Measurements from ENCODE around the gene HOXA11.

The HOXA11 gene

GRCh38 chr7:27147199-27148030, 37.6 kb downstream of the HOXA11 start, which contains the start of gene HOXA6:
Gene HOXA6, minus strand, starts transcription at chr7:27147774. Its CDS starts 25 bp downstream, at chr7:27147749.
- DNase-seq (ENCODE audit: low read depth in 2 of 2): no peak

- DNase-seq (ENCODE audit: low read depth in 2 of 2): no peak
These were observed 38.4 kb downstream of the HOXA11 start for GRCh38 chr7:27146491-27147198.

GRCh38 chr7:27145914-27146412, 39.1 kb downstream of the HOXA11 start:
- no peak for DNase-seq (ENCODE audit: low read depth in 2 of 2)

GRCh38 chr7:27145165-27145913, 39.7 kb downstream of the HOXA11 start:
- no peak for DNase-seq (ENCODE audit: low read depth in 2 of 2)

- DNase-seq (ENCODE audit: low read depth in 2 of 2): no peak
These were observed 40.3 kb downstream of the HOXA11 start for GRCh38 chr7:27144781-27145164.

- DNase-seq (ENCODE audit: low read depth in 2 of 2): no peak
These were observed 40.9 kb downstream of the HOXA11 start for GRCh38 chr7:27143950-27144780.

DNA sequence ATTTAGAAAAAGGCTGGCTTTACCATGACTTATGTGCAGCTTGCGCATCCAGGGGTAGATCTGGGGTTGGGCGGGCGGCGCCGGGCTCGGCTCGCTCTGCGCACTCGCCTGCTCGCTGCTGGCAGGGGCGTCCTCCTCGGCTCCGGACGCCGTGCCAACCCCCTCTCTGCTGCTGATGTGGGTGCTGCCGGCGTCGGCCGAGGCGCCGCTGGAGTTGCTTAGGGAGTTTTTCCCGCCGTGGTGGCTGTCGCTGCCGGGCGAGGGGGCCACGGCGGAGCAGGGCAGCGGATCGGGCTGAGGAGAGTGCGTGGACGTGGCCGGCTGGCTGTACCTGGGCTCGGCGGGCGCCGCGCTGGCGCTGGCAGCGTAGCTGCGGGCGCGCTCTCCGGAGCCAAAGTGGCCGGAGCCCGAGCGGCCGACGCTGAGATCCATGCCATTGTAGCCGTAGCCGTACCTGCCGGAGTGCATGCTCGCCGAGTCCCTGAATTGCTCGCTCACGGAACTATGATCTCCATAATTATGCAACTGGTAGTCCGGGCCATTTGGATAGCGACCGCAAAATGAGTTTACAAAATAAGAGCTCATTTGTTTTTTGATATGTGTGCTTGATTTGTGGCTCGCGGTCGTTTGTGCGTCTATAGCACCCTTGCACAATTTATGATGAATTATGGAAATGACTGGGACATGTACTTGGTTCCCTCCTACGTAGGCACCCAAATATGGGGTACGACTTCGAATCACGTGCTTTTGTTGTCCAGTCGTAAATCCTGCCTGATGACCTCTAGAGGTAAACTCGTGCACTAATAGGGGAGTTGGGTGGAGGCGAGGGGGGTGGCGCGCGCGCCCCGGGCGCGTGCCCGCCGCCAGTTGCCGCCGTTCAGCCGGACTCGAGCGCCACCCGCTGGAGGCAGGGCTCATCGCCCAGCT, 41.7 kb downstream of the HOXA11 start, which contains the start of gene HOXA5:
HOXA5 (minus strand) TSS at position 659 of the 927 bp plus-strand sequence; CDS start at position 585, 74 bp downstream.
- DNase-seq (ENCODE audit: low read depth in 2 of 2): no peak

DNA sequence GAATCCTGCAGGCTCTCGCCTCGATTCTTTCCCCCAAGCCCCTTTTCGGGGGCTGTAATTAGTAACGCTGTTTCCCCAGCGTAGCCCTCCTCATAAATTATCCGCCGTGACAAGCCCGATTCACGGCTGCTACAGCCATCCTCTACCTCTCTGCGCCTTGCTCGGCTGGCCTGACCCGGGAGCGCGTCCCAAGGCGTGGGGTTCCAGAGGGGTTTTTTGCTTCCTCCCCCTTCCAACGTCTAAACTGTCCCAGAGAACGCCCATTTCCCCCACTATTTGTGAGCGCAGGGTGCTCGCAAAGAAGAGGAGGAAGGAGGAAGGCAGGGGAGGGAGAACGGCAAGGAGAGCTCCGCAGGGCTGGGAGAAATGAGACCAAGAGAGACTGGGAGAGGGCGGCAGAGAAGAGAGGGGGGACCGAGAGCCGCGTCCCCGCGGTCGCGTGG, 42.4 kb downstream of the HOXA11 start:
- DNase-seq (ENCODE audit: low read depth in 2 of 2): no peak

DNA sequence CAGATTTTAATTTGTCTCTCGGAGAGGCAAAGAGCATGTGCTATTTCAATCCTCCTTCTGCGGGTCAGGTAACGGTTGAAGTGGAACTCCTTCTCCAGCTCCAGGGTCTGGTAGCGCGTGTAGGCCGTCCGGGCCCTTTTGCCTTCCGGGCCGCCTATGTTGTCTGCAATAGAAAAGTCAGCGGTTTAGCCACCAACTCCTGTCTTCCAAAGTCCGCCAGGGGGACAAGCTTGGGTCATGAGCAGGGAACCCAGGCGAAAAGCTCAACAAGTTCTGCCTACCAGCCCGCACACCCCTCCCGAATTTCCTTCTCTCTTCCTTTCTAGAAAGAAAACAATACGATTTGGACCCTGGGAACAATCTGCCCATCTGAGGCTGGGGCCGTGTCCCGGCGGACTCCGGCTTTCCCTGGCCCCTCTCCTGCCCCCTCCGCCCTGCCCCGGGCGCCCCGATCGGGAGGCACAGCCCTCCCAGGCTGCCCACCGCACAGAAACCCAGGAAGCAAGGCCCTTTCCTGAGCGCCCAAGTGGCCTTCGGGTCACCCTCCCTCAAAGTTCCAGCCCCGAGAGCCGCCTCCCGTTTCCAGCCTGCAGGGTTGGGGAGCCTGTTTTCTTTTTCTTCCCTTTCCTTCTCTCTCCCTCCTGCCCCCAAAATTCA, 43.0 kb downstream of the HOXA11 start:
- no peak for DNase-seq (ENCODE audit: low read depth in 2 of 2)

- DNase-seq (ENCODE audit: low read depth in 2 of 2): no peak
These were observed 43.7 kb downstream of the HOXA11 start for GRCh38 chr7:27141137-27141922.

GRCh38 chr7:27140126-27140857, 44.7 kb downstream of the HOXA11 start:
- no peak for DNase-seq (ENCODE audit: low read depth in 2 of 2)

DNA sequence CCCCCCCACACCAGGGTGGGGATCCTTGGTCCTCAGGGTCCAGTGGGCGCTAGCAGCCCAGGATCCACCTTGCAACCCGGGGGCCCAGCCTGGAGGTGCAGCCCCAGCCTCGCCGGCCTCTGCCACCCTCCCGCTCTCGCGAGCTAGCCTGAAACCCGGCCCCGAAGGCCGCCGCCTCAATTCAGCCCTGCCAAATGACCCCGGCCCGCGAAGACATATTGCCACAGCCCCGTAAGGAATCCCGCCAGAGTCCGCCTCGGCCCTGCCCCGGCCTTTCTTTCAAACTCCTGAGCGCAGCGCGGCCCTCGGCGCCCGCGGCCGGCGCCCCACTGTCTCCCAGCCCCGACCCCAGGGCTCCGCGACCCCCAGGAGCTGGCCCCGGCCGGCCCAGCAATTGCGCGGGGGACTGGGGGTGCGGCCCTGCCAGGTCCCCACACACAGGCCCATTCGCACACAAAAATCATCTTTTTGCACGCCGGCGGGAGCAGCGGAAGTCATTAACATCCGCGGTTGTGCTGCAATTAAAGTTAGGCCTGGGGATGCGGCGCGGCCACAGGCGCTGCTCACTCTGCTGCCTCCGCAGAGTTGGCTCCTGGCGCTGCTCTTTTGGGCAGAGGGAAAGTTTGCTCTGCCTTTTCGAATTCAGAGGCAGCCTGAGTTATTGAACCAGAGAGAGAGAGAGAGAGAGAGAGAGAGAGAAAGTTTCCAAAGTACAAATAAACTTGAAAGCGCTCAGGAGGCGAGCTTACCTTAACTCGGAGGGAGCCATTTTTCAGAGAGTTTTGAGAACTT, 45.5 kb downstream of the HOXA11 start:
- DNase-seq (ENCODE audit: low read depth in 2 of 2): no peak

- DNase-seq (ENCODE audit: low read depth in 2 of 2): no peak
These were observed 46.1 kb downstream of the HOXA11 start for GRCh38 chr7:27138985-27139333.

DNA sequence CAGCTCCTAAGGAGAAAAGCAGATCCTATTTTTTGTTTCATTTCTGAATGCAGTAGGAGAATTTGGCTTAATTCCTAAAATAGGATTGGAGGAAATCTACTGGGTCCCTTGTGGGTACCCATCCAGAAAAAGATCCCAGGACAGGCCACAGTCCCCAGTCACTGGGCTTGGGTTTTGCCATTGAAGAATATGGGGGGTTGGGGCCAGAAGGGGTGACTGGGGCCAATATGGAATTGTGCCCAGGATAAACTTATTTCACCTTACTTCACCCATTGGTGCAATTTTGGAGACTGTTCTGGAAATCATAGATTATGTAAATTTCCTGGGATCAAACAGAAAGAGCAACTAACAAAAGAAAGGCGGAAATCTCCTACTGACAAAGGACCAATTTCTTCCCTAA, 46.6 kb downstream of the HOXA11 start:
- no peak for DNase-seq (ENCODE audit: low read depth in 2 of 2)

DNA sequence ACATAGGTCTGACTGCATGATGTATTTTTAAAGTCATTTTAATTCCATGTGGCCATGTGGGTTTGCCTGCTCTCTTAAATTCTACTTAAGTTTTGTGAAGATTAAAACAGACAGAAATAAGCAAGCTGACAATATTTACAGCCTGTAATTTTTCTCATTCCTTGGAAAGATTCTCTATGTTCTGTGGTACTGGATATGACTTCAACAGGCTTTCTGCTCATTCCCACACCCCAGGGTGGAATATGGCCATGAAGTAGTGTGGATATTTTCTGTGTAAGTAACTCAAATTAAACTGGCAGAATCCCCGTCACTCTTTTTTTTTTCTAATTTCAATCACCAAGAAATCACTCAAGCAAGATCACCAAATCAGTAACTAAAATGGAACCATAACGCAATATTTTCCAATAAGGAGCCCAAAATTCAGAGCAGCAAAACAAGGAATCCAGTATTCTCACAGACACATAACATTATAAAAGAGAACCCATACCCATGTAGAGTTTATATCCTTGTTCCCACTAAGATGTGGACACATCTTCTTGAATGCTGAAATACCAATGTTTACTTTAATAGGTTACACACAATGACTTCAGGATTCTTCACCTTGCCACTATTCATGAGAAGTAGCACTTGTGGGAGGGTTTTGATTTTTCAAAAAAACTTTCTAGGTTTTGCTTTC, 47.3 kb downstream of the HOXA11 start:
- DNase-seq (ENCODE audit: low read depth in 2 of 2): no peak

GRCh38 chr7:27134392-27134791, 50.6 kb downstream of the HOXA11 start:
- DNase-seq (ENCODE audit: low read depth in 2 of 2): no peak
